HG03095 (cell line): Measurements from ENCODE around the gene TADA2A.
"Not testable (repeated sequence)": the region's sequence is repeated elsewhere in the genome, so short reads cannot be mapped to it uniquely, and the experiment has no call there.

Source experiments
- ATAC-seq: cut with Tn5 transposase; IDR thresholded peaks from one replicate; pipeline ENCODE4 v1.9.1; 2021; ENCODE audit warnings: moderate library complexity; ENCODE audit not compliant: unreplicated experiment

The TADA2A gene

GRCh38 chr17:37490638-37491614 is 84.2 kb downstream of the TADA2A start:
- no peak for ATAC-seq

DNA sequence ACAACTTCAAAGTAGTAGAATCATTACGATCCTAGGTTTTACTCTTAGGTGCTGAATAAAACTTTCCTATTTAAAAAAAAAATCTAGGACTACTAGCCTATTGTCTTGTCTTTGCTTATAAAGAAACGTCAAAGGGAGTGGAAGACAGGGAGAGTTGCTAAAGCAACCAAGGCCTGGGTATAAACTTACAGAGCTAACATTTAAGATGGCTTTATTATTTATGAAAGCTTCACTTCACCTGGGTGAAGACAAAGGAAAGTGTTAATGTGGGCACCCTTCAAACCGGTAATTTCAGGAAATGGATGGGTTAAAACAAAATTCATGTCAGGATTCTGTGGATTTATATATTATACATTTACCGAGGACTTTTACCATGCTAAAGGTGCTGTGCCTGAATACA is 85.5 kb downstream of the TADA2A start:
- ATAC-seq, result no peak

GRCh38 chr17:37493249-37494027 is 86.8 kb downstream of the TADA2A start:
- ATAC-seq, result no peak

DNA sequence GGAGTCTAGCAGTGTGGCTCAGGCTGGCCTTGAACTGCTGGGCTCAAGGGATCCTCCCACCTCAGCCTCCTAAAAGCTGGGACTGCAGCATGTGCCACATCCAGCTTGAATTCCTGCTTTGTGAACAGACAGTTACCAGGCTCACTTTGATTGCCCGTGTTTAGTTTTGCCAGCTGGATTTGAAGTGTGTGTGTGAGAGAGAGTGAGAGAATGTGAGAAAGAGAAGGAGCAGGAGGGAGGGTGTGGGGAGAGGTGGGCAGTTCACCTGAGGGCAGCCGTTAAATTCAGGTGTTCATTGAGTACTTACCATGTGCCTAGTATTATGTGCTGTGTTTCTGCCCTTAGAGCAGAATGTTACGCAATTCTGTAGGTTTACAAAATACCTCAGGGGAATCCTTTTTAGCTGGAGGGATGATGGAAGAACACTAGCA is 87.7 kb downstream of the TADA2A start:
- no peak for ATAC-seq

- no peak for ATAC-seq
These were observed 88.3 kb downstream of the TADA2A start for GRCh38 chr17:37494971-37495370.

GRCh38 chr17:37500378-37500777 is 93.7 kb downstream of the TADA2A start:
- ATAC-seq, result no peak

DNA sequence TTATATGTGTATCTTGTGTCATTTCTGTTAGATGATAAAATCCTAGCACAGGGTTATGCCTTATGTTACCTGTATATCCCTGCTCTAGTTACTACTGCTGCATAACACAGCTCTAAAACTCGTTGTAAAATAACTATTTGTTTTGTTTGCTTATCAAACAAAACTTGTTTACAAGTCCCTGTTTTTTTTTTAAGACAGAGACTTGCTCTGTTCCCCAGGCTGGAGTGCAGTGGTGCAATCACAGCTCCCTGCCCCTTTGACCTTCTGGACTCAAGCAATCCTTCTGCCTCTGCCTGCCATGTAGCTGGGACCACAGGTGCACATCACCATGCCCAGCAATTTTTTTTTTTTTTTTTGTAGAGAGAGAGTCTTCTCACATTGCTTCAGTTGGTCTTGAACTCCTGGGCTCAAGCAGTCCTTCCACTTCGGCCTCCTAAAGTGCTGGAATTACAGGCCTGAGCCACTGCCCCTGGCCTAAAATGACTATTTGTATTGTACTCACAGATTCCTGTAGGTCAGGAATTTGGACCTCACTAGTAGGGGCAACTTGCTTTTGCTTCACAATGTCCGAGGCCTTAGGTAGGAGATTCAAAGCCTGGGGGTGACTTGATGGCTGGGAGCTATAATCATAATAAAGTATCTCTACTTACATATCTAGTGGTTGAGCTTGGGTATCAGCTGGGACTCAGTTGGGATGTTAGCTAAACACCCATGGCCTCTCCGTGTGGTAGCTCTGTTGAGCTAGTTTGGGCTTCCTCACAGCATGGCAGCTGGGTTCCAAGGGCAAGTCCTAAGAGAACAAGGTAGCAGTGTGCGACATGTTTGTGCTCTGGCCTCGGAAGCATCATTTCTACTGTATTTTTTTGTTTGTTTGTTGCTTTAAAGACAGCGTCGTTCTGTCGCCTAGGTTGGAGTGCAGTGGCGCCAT is 95.6 kb downstream of the TADA2A start:
- ATAC-seq, result no peak

DNA sequence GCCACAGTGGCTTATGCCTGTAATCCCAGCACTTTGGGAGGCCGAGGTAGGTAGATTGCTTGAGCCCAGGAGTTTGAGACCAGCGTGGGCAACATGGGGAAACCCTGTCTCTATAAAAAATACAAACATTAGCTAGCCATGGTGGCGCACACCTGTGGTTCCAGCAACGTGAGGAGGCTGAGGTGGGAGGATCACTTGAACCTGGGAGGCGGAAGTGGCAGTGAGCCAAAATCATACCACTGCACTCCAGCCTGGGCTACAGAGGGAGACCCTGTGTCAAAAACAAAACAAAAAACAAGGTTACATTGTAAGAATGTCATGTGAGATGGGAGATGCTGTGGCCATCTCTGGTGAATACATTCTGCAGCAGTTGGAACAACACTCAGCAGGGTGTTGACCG is 96.5 kb downstream of the TADA2A start:
- no peak for ATAC-seq

- ATAC-seq, result no peak
These were observed 98.6 kb downstream of the TADA2A start for GRCh38 chr17:37505333-37505732.

GRCh38 chr17:37506678-37507077 is 100.0 kb downstream of the TADA2A start:
- ATAC-seq, result no peak

DNA sequence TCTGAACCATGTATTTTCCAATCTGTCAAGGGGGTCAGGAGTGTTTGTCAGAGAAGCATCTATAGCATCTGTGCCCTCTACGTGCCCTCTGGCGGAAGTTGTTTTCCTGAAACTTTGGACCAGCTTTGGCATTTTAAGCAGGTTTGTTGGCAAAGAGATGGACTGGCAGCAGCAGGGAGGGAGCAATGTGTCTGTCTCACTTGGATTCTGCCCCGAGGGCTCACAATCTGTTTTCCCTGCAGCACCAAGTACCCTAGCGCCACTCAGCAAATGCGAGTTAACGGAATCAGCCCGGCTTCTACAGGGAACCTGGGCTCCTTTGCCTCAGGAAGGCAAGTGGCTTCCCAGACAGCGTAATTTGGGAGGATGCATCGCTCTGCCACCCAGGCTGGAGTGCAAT is 100.4 kb downstream of the TADA2A start:
- ATAC-seq, result no peak

DNA sequence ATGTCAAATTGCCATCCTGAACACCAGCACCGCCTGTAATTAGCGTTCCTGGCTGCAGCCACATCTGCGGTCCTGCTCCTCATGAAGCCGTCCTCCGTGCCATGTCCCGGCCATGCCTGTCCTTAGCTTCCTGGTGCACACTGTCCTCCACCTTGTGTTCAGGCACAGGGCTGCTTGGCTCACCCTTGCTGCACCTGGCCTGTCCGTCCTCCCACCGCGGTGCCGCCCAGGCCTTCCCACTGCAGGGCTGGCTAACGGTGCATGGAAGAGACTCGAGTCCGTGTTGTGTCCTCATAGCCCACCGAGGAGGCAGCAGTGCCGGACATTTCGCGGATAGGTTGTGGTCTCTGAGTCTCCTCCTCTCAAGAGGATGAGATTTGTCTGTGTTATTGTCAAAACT is 103.4 kb downstream of the TADA2A start:
- ATAC-seq, result no peak

GRCh38 chr17:37511642-37512041 is 105.0 kb downstream of the TADA2A start:
- not testable (repeated sequence) for ATAC-seq

- ATAC-seq, result no peak
These were observed 105.9 kb downstream of the TADA2A start for GRCh38 chr17:37512442-37513068.

GRCh38 chr17:37513711-37514110 is 107.0 kb downstream of the TADA2A start:
- no peak for ATAC-seq

DNA sequence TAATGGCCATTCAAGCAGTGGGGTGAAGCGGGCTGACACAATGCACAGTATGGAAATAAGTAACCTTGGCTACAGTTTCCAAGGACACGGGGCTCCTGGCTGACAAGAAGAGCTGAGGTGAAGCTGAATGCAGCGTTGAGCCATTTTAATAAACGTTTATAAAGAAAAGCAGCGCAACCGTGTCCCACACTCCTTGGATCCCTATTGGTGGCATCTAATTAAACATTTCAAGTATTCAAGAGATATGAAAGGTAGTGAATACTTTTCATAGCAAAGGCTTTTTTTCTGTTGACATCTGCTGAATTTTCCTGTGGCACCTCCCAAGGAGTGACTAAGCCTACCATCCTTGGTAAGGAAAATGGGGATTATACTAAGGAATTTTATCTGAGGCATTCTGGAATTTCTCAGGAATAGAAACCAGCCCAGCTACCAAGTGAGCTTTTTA is 109.5 kb downstream of the TADA2A start:
- ATAC-seq, result no peak

DNA sequence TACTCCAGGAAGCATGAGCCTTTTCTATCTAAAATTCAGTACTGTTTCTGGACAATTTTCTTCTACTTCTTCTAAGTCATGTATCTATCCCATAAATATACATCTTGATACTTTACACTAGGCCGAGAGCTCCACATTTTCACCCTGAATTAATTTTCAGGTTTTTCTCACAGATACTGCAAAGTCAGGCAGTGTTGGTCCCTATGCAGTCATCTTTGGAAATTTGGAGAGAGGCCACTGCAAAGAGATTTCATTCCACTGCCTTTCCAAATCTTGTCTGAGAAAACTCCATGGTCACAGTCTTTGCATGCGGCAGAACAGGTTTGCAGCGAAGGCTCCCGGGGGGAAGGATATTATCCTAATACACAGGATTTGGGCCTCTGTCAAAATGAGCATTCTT is 111.2 kb downstream of the TADA2A start:
- no peak for ATAC-seq

GRCh38 chr17:37518826-37519225 is 112.1 kb downstream of the TADA2A start:
- ATAC-seq, result no peak

GRCh38 chr17:37519251-37519985 is 112.7 kb downstream of the TADA2A start:
- no peak for ATAC-seq

DNA sequence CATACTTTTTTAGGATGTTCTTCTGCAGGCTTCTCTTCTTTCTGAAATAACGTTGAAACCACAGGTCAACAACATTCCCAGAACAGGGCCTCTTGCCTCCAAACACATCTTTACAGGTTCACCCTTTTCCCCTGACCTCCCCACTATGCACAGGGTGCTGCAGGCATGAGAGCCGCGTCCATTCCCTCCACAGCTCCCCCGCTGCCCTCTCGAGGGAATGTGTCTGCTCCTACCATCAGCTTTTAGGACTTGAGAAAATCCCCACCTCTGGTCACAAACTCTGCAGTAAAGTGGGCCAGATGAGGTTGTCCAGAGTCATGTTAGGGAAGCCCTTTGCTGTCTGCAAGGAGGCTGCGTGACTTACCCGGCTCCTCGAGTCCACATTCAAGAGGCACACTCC is 113.5 kb downstream of the TADA2A start:
- ATAC-seq, result no peak
